Esophagus (tissue), 2 donors: Measurements from ENCODE around the gene RAI1. TPM values are rescaled to one million over a fixed set of nuclear protein-coding genes. Genes with fewer than 3 reads are reported as not detected.

ENCODE experiments used
- H3K27ac ChIP-seq, 2 donors: one replicate each; pipeline ENCODE4 v1.5.1; 2013; ENCODE audit warnings: low read depth in 2 of 2, mild to moderate bottlenecking in 2 of 2, inconsistent platforms in 1 of 2, low read length in 1 of 2, moderate library complexity in 1 of 2
- H3K27me3 ChIP-seq, 2 donors: one replicate each; pipeline ENCODE4 v1.6.1; 2013; ENCODE audit warnings: low read length in 2 of 2, control low read depth in 1 of 2, mild to moderate bottlenecking in 1 of 2; ENCODE audit not compliant: insufficient read depth in 2 of 2, control insufficient read depth in 1 of 2
- H3K36me3 ChIP-seq, 2 donors: one replicate each; pipeline ENCODE4 v1.6.1; 2013; ENCODE audit warnings: low read length in 1 of 2; ENCODE audit not compliant: control insufficient read depth in 2 of 2, insufficient read depth in 2 of 2
- H3K4me1 ChIP-seq, 2 donors: one replicate each; pipeline ENCODE4 v1.6.1; 2013; ENCODE audit warnings: low read length in 1 of 2; ENCODE audit not compliant: control insufficient read depth in 2 of 2, insufficient read depth in 2 of 2
- H3K4me3 ChIP-seq, 2 donors: one replicate each; pipeline ENCODE4 v1.5.1; 2013; ENCODE audit warnings: low read length in 2 of 2, mild to moderate bottlenecking in 2 of 2, low read depth in 1 of 2, moderate library complexity in 1 of 2
- H3K9me3 ChIP-seq, 2 donors: one replicate each; pipeline ENCODE4 v1.6.1; 2013; ENCODE audit warnings: mild to moderate bottlenecking in 2 of 2, low read depth in 1 of 2, low read length in 1 of 2, moderate library complexity in 1 of 2; ENCODE audit not compliant: control insufficient read depth in 2 of 2, insufficient read depth in 1 of 2
- whole genome bisulfite sequencing, 2 donors: extraction: QIAGEN DNeasy Blood & Tissue Kit; methylation state at CpG; one replicate each; pipeline ENCODE4 v1.1.7; 2013; 5-methylcytosine and 5-hydroxymethylcytosine counted together
- polyA plus RNA-seq, 2 donors: library from polyadenylated mRNA; stranded (reverse); fragments of 200-250 nt; gene quantifications; one replicate each; pipeline ENCODE4 v1.2.3, GENCODE V29; 2013
- donor health status: healthy with polysubstance abuse.
- donor health status: Bipolar disorder and iron deficiency.

The RAI1 gene
- polyA plus RNA-seq, 2 donors = 10.7 to 14.4 TPM

- Histone ChIP-seq H3K36me3 (peaks cover 0 to 2% of the 10 kb centered on the region in 2 donors), H3K4me1 (peaks cover 13 to 29% of the 10 kb centered on the region in 2 donors)
- 95 to 97% methylated on average over 2 of the region's 2 CpGs for WGBS, 2 donors
Measured at GRCh38 chr17:17704931-17705330, 23.7 kb downstream of the RAI1 start.

GRCh38 chr17:17706140-17707060, 25.1 kb downstream of the RAI1 start:
- Histone ChIP-seq H3K27me3 (no peaks in the 10 kb centered on the region), H3K4me3 (no peak overlapping the region), H3K36me3 (peaks cover 0 to 2% of the 10 kb centered on the region in 2 donors), H3K27ac (no peak overlapping the region), H3K4me1 (peaks cover 13 to 35% of the 10 kb centered on the region in 2 donors), H3K9me3 (no peaks in the 10 kb centered on the region)
- 87 to 88% methylated on average over 12 of the region's 12 CpGs for WGBS, 2 donors

More at GRCh38 chr17:17704931-17705330, 23.7 kb downstream of the RAI1 start:
- H3K27ac ChIP-seq = no peak overlapping the region
- no peaks in the 10 kb centered on the region for H3K9me3 ChIP-seq
- H3K4me3 ChIP-seq = no peak overlapping the region
- no peaks in the 10 kb centered on the region for H3K27me3 ChIP-seq

GRCh38 chr17:17708295-17708694, 27.0 kb downstream of the RAI1 start:
- peaks cover 0 to 2% of the 10 kb centered on the region in 2 donors for H3K36me3 ChIP-seq
- H3K4me1 ChIP-seq = peaks cover 15 to 38% of the 10 kb centered on the region in 2 donors
- no peak overlapping the region for H3K4me3 ChIP-seq
- no peak overlapping the region for H3K27ac ChIP-seq
- no peaks in the 10 kb centered on the region for H3K27me3 ChIP-seq
- no peaks in the 10 kb centered on the region for H3K9me3 ChIP-seq

- Histone ChIP-seq H3K27me3 (no peaks in the 10 kb centered on the region), H3K4me3 (no peak overlapping the region), H3K36me3 (peaks cover 0 to 2% of the 10 kb centered on the region in 2 donors), H3K4me1 (peaks cover 15 to 36% of the 10 kb centered on the region in 2 donors), H3K27ac (peak overlapping the region in 1 of 2 donors; percentile 23), H3K9me3 (no peaks in the 10 kb centered on the region)
- 84 to 89% methylated on average over 9 of the region's 9 CpGs for WGBS, 2 donors
Measured at GRCh38 chr17:17708816-17709215, 27.6 kb downstream of the RAI1 start.

- Histone ChIP-seq H3K27ac (peak overlapping the region; percentile 84 to 87), H3K36me3 (no peaks in the 10 kb centered on the region), H3K4me1 (peaks cover 15 to 35% of the 10 kb centered on the region in 2 donors)
Measured at GRCh38 chr17:17709815-17710321, 28.6 kb downstream of the RAI1 start.

GRCh38 chr17:17710355-17710727, 29.1 kb downstream of the RAI1 start:
- WGBS, 2 donors = 79 to 89% methylated on average over 4 of the region's 4 CpGs
- H3K27ac ChIP-seq = peak overlapping the region; percentile 84 to 87

More at GRCh38 chr17:17709815-17710321, 28.6 kb downstream of the RAI1 start:
- no peak overlapping the region for H3K4me3 ChIP-seq
- WGBS, 2 donors = 74 to 79% methylated on average over 15 of the region's 15 CpGs
- H3K9me3 ChIP-seq = no peaks in the 10 kb centered on the region
- no peaks in the 10 kb centered on the region for H3K27me3 ChIP-seq

GRCh38 chr17:17710728-17711541, 29.7 kb downstream of the RAI1 start:
- no peak overlapping the region for H3K4me3 ChIP-seq
- H3K27me3 ChIP-seq = no peaks in the 10 kb centered on the region
- H3K36me3 ChIP-seq = peaks cover 0 to 2% of the 10 kb centered on the region in 2 donors
- H3K9me3 ChIP-seq = no peaks in the 10 kb centered on the region
- 33 to 34% methylated on average over 16 of the region's 16 CpGs for WGBS, 2 donors
- H3K4me1 ChIP-seq = peaks cover 15 to 42% of the 10 kb centered on the region in 2 donors
- H3K27ac ChIP-seq = peak overlapping the region; percentile 84 to 87

More at GRCh38 chr17:17710355-17710727, 29.1 kb downstream of the RAI1 start:
- Histone ChIP-seq H3K4me3 (no peak overlapping the region), H3K27me3 (no peaks in the 10 kb centered on the region), H3K36me3 (no peaks in the 10 kb centered on the region), H3K4me1 (peaks cover 15 to 39% of the 10 kb centered on the region in 2 donors), H3K9me3 (no peaks in the 10 kb centered on the region)

GRCh38 chr17:17711641-17712162, 30.4 kb downstream of the RAI1 start:
- WGBS, 2 donors = 65 to 67% methylated on average over 12 of the region's 12 CpGs
- Histone ChIP-seq H3K27me3 (no peaks in the 10 kb centered on the region), H3K4me1 (peaks cover 15 to 45% of the 10 kb centered on the region in 2 donors)

More at GRCh38 chr17:17711641-17712162, 30.4 kb downstream of the RAI1 start:
- peaks cover 0 to 2% of the 10 kb centered on the region in 2 donors for H3K36me3 ChIP-seq
- peak overlapping the region; percentile 84 to 87 for H3K27ac ChIP-seq
- no peaks in the 10 kb centered on the region for H3K9me3 ChIP-seq
- no peak overlapping the region for H3K4me3 ChIP-seq
